Panc1 (cell line): ENCODE results near the gene SIL1.

ENCODE experiments used
- SIN3A ChIP-seq: IDR thresholded peaks from 2 replicates; pipeline ENCODE4 v1.6.1; 2012; ENCODE audit warnings: low read depth, mild to moderate bottlenecking, low read length, moderate library complexity, borderline replicate concordance; ENCODE audit not compliant: insufficient read depth
- TF ChIP-seq, protein P1 (sequence below): fragments of 450-650 bp; IDR thresholded peaks from 2 replicates; pipeline ENCODE4 v1.5.1; 2017; ENCODE audit warnings: mild to moderate bottlenecking
- TF ChIP-seq, protein P2 (sequence below), 2 experiments: IDR thresholded peaks; 2 replicates each; pipeline ENCODE4 v1.6.1; 2011 to 2012; ENCODE audit warnings: low read depth in 2 of 2, control low read depth in 1 of 2, low read length in 1 of 2, mild to moderate bottlenecking in 1 of 2, moderate library complexity in 1 of 2; ENCODE audit not compliant: insufficient read depth in 1 of 2

DNA sequence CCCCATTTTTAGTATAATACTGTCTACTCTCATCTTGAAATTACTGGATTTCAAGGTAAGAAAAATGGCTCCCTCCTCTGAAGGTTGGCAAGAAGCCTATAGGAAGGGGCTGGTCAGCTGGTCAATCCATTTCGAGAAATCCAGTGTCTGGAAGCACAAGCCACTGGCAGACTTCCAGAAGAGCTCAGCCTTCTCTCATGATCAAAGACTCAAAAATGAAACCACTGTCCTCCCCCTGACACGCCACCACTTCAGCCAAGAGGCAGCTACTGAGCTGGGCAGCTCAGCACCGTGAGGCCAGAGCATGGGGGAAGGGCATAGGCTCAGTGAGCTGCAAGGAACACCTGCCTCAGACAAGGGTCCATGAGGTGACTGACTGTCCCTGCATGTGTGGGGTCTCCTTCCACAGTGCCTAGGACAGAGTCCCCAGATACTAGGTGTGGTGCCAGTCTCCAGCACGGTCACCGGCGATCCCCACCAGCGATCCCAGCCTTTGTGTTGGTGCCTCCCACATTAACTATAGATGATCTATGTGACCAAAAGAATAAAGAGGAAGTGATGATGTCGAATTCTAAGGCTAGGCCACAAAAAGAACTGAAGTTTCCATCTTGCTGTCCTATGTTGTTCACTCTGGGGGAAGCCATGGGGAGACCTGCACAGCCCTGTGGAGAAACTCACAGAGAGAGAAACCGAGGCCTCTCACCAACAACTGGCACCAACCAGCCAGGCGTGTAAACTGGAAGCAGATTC, 222.9 kb downstream of the SIL1 start:
- TF ChIP-seq, protein P1, sequence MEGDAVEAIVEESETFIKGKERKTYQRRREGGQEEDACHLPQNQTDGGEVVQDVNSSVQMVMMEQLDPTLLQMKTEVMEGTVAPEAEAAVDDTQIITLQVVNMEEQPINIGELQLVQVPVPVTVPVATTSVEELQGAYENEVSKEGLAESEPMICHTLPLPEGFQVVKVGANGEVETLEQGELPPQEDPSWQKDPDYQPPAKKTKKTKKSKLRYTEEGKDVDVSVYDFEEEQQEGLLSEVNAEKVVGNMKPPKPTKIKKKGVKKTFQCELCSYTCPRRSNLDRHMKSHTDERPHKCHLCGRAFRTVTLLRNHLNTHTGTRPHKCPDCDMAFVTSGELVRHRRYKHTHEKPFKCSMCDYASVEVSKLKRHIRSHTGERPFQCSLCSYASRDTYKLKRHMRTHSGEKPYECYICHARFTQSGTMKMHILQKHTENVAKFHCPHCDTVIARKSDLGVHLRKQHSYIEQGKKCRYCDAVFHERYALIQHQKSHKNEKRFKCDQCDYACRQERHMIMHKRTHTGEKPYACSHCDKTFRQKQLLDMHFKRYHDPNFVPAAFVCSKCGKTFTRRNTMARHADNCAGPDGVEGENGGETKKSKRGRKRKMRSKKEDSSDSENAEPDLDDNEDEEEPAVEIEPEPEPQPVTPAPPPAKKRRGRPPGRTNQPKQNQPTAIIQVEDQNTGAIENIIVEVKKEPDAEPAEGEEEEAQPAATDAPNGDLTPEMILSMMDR, result no peak
- TF ChIP-seq, protein P2, sequence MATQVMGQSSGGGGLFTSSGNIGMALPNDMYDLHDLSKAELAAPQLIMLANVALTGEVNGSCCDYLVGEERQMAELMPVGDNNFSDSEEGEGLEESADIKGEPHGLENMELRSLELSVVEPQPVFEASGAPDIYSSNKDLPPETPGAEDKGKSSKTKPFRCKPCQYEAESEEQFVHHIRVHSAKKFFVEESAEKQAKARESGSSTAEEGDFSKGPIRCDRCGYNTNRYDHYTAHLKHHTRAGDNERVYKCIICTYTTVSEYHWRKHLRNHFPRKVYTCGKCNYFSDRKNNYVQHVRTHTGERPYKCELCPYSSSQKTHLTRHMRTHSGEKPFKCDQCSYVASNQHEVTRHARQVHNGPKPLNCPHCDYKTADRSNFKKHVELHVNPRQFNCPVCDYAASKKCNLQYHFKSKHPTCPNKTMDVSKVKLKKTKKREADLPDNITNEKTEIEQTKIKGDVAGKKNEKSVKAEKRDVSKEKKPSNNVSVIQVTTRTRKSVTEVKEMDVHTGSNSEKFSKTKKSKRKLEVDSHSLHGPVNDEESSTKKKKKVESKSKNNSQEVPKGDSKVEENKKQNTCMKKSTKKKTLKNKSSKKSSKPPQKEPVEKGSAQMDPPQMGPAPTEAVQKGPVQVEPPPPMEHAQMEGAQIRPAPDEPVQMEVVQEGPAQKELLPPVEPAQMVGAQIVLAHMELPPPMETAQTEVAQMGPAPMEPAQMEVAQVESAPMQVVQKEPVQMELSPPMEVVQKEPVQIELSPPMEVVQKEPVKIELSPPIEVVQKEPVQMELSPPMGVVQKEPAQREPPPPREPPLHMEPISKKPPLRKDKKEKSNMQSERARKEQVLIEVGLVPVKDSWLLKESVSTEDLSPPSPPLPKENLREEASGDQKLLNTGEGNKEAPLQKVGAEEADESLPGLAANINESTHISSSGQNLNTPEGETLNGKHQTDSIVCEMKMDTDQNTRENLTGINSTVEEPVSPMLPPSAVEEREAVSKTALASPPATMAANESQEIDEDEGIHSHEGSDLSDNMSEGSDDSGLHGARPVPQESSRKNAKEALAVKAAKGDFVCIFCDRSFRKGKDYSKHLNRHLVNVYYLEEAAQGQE (IDR thresholded peaks at IDR 0.05; ENCODE audit: insufficient read depth in 1 of 2, low read depth in 2 of 2, low read length in 1 of 2), result no peak
- TF ChIP-seq SIN3A, result no peak
